Astrocyte (in vitro differentiated cells and primary cell): ENCODE results near the gene PLEKHA5. TPM values are rescaled to one million over a fixed set of nuclear protein-coding genes. Genes with fewer than 3 reads are reported as not detected.

Experiments used
- DNase-seq: peaks from one replicate; pipeline ENCODE4 v3.0.0-alpha.2; 2010; ENCODE audit warnings: low read depth
- FAIRE-seq: peaks from 2 replicates; lab custom pipeline; 2011; peaks lifted over from hg19 to GRCh38; lab: Jason Lieb, UNC
- H2AFZ ChIP-seq: 2 replicates; pipeline ENCODE4 v1.6.0; 2012; ENCODE audit warnings: low read depth, low read length, inconsistent platforms
- H3K27ac ChIP-seq: 2 replicates; pipeline ENCODE4 v1.5.1; 2011; ENCODE audit warnings: low read depth, low read length, inconsistent platforms
- H3K27me3 ChIP-seq: 2 replicates; pipeline ENCODE4 v1.6.0; 2011; ENCODE audit warnings: low read length, inconsistent platforms; ENCODE audit not compliant: insufficient read depth
- H3K36me3 ChIP-seq: 2 replicates; pipeline ENCODE4 v1.5.1; 2011; ENCODE audit warnings: low read length, inconsistent platforms; ENCODE audit not compliant: insufficient read depth
- H3K4me1 ChIP-seq: 2 replicates; pipeline ENCODE4 v1.5.1; 2011; ENCODE audit warnings: low read length, inconsistent platforms; ENCODE audit not compliant: insufficient read depth
- H3K4me2 ChIP-seq: 2 replicates; pipeline ENCODE4 v1.6.0; 2012; ENCODE audit warnings: low read length, inconsistent platforms
- H3K4me3 ChIP-seq: 2 replicates; pipeline ENCODE4 v1.5.1; 2011; ENCODE audit warnings: low read depth, mild to moderate bottlenecking, low read length, inconsistent platforms; ENCODE audit not compliant: insufficient read depth
- H3K79me2 ChIP-seq: 2 replicates; pipeline ENCODE4 v1.6.0; 2012; ENCODE audit warnings: mild to moderate bottlenecking, low read length, inconsistent platforms; ENCODE audit not compliant: insufficient read depth
- H3K9ac ChIP-seq: 2 replicates; pipeline ENCODE4 v1.6.0; 2012; ENCODE audit warnings: mild to moderate bottlenecking, low read length, inconsistent platforms
- H3K9me3 ChIP-seq: 2 replicates; pipeline ENCODE4 v1.5.1; 2012; ENCODE audit warnings: low read depth, mild to moderate bottlenecking, low read length, inconsistent platforms; ENCODE audit not compliant: insufficient read depth
- H4K20me1 ChIP-seq: 2 replicates; pipeline ENCODE4 v1.6.0; 2012; ENCODE audit warnings: low read length, inconsistent platforms; ENCODE audit not compliant: insufficient read depth
- H3K27ac Mint-ChIP-seq: one replicate; pipeline ENCODE4 v1.8.0; 2021; ENCODE audit warnings: mild to moderate bottlenecking, mixed read lengths; ENCODE audit not compliant: unreplicated experiment
- H3K27me3 Mint-ChIP-seq: one replicate; pipeline ENCODE4 v1.8.0; 2021; ENCODE audit warnings: low read depth, mixed read lengths; ENCODE audit not compliant: unreplicated experiment
- H3K36me3 Mint-ChIP-seq: one replicate; pipeline ENCODE4 v1.8.0; 2021; ENCODE audit warnings: low read depth, mixed read lengths; ENCODE audit not compliant: unreplicated experiment
- H3K4me1 Mint-ChIP-seq: one replicate; pipeline ENCODE4 v1.8.0; 2021; ENCODE audit warnings: low read depth, mixed read lengths; ENCODE audit not compliant: unreplicated experiment
- H3K4me3 Mint-ChIP-seq: one replicate; pipeline ENCODE4 v1.8.0; 2021; ENCODE audit warnings: mild to moderate bottlenecking, moderate library complexity, mixed read lengths; ENCODE audit not compliant: unreplicated experiment
- H3K9me3 Mint-ChIP-seq: one replicate; pipeline ENCODE4 v1.8.0; 2021; ENCODE audit warnings: mild to moderate bottlenecking, mixed read lengths; ENCODE audit not compliant: unreplicated experiment
- CTCF ChIP-seq: IDR thresholded peaks from 2 replicates; pipeline ENCODE4 v1.5.1; 2011; ENCODE audit warnings: low read depth, mild to moderate bottlenecking, inconsistent platforms, low read length, moderate library complexity; ENCODE audit not compliant: insufficient read depth
- EZH2 ChIP-seq: IDR thresholded peaks from 2 replicates; pipeline ENCODE4 v1.6.1; 2012; ENCODE audit warnings: mild to moderate bottlenecking, low read length, inconsistent platforms; ENCODE audit not compliant: insufficient read depth
- total RNA-seq: library from RNA; stranded (reverse); gene quantifications from 2 replicates; pipeline ENCODE4 v1.2.1, GENCODE V29; 2021

Gene PLEKHA5
- total RNA-seq, 1 donor from 2014 or later: 38.9 TPM

DNA sequence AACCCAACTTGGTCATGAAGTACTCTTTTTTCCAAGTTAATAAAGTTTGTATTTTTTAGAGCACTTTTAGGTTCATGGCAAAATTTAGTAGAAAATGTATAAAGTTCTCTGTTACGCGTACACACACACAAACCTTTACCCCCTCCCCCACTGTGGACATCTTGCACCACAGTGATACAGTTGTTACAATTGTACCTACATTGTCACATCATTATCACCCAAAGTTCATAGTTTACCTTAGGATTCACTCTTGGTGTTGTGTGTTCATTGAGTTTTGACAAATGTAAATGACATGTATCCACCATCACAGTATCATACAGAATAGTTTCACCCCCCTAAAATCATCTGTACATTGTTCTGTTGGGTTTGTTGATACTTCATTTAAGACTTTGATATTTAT, 23.9 kb downstream of the PLEKHA5 start:
- Histone ChIP-seq H3K4me2 (no peak overlapping the region), H3K36me3 (no peaks in the 10 kb centered on the region), H3K27me3 (no peaks in the 10 kb centered on the region), H3K9me3 (no peaks in the 10 kb centered on the region), H2AFZ (no peak overlapping the region), H3K4me1 (peaks cover 6% of the 10 kb centered on the region), H3K27ac (no peak overlapping the region), H3K4me3 (no peak overlapping the region), H3K79me2 (peaks cover 40% of the 10 kb centered on the region), H3K9ac (no peak overlapping the region), H4K20me1 (peaks cover 11% of the 10 kb centered on the region)
- no peak overlapping the region for H3K4me3 Mint-ChIP-seq
- H3K27me3 Mint-ChIP-seq: no peaks in the 10 kb centered on the region
- H3K9me3 Mint-ChIP-seq: no peaks in the 10 kb centered on the region
- no peak for DNase-seq
- TF ChIP-seq CTCF (no peak), EZH2 (no peak)
- H3K27ac Mint-ChIP-seq: no peak overlapping the region
- peaks cover 30% of the 10 kb centered on the region for H3K4me1 Mint-ChIP-seq
- peaks cover 4% of the 10 kb centered on the region for H3K36me3 Mint-ChIP-seq
- FAIRE-seq: peak; percentile 71

DNA sequence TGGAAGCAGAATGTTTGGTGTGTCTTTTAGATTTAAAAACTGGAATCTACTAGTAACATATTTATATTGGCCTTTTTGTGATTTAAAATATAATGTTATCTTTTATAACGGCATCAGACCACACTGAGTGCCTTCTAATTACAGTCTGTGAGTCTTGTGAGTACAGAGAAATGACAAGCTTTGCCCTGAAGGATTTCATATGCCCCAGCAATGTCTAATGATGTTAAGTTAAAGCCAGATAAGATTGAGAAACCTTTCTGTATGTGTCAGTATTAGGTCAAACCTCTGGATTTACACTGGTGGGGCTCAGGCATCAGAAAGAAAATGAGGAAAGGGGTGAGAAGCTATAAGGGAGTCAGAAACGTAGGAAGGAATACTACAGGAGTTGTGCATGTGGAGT, 25.2 kb downstream of the PLEKHA5 start:
- Mint-ChIP-seq H3K27me3 (no peaks in the 10 kb centered on the region), H3K9me3 (no peaks in the 10 kb centered on the region), H3K4me3 (no peak overlapping the region), H3K36me3 (peaks cover 4% of the 10 kb centered on the region), H3K27ac (no peak overlapping the region), H3K4me1 (peaks cover 31% of the 10 kb centered on the region)
- Histone ChIP-seq H3K9me3 (no peaks in the 10 kb centered on the region), H3K36me3 (no peaks in the 10 kb centered on the region), H3K4me3 (no peak overlapping the region), H3K9ac (no peak overlapping the region), H4K20me1 (peaks cover 11% of the 10 kb centered on the region), H3K27me3 (no peaks in the 10 kb centered on the region), H2AFZ (no peak overlapping the region), H3K79me2 (peaks cover 40% of the 10 kb centered on the region), H3K27ac (no peak overlapping the region), H3K4me2 (no peak overlapping the region), H3K4me1 (peaks cover 6% of the 10 kb centered on the region)
- DNase-seq (no peak), FAIRE-seq (no peak)
- no peak for TF ChIP-seq CTCF

GRCh38 chr12:19155981-19156734, 26.6 kb downstream of the PLEKHA5 start:
- peaks cover 2% of the 10 kb centered on the region for H3K4me1 ChIP-seq
- no peaks in the 10 kb centered on the region for H3K27me3 ChIP-seq
- no peak overlapping the region for H3K4me2 ChIP-seq
- Mint-ChIP-seq H3K27ac (no peak overlapping the region), H3K36me3 (peaks cover 4% of the 10 kb centered on the region), H3K4me1 (peaks cover 20% of the 10 kb centered on the region), H3K9me3 (no peaks in the 10 kb centered on the region), H3K4me3 (no peak overlapping the region), H3K27me3 (no peaks in the 10 kb centered on the region)
- peaks cover 6% of the 10 kb centered on the region for H4K20me1 ChIP-seq
- H3K4me3 ChIP-seq: no peak overlapping the region
- FAIRE-seq (no peak), DNase-seq (no peak)
- H3K9ac ChIP-seq: no peak overlapping the region
- no peak overlapping the region for H3K27ac ChIP-seq
- no peaks in the 10 kb centered on the region for H3K9me3 ChIP-seq
- no peak overlapping the region for H2AFZ ChIP-seq
- no peaks in the 10 kb centered on the region for H3K36me3 ChIP-seq
- H3K79me2 ChIP-seq: peaks cover 35% of the 10 kb centered on the region
- no peak for TF ChIP-seq CTCF
- no peak for TF ChIP-seq EZH2
